ENCODE measurements around the gene TSKS. TPM values are rescaled to one million over a fixed set of nuclear protein-coding genes. Genes with fewer than 3 reads are reported as not detected.

The TSKS gene
- total and polyA plus RNA-seq, 2 donors (not counting 3 experiments of a cell fraction or from before 2014, with no cell fraction given): 0.03 TPM; not detected in 1

GRCh38 chr19:49716154-49716553 lies 47.0 kb downstream of the TSKS start:
- ChIA-PET POLR2A (no interaction called here), CTCF (no interaction called here)
- Histone ChIP-seq H3K27me3 (ENCODE audit: control insufficient read depth in 2 of 2, insufficient read depth in 2 of 2, low read length in 2 of 2) (no peaks in the 10 kb centered on the region), H3K4me1 (ENCODE audit: control insufficient read depth, extremely low read depth, insufficient read depth, low read length) (no peaks in the 10 kb centered on the region), H3K4me3 (replicated peaks in 1 of 3; ENCODE audit: insufficient read depth in 1 of 3, low read depth in 1 of 3, low read length in 3 of 3) (no peak overlapping the region), H3K4me2 (ENCODE audit: insufficient read depth, low read length) (no peak overlapping the region), H3K9me1 (replicated peaks; ENCODE audit: control insufficient read depth, extremely low read depth, insufficient read depth, low read length) (no peaks in the 10 kb centered on the region), H3K79me2 (ENCODE audit: control insufficient read depth, insufficient read depth, low read length) (no peaks in the 10 kb centered on the region), H3K36me3 (ENCODE audit: control insufficient read depth in 2 of 2, extremely low read depth in 1 of 2, insufficient read depth in 2 of 2, low read length in 2 of 2) (peaks cover 0 to 5% of the 10 kb centered on the region in 2 experiments), H3K27ac (ENCODE audit: insufficient read depth, low read depth, low read length) (no peak overlapping the region), H2AFZ (ENCODE audit: low read depth, low read length) (no peak overlapping the region), H3K9me3 (replicated peaks; ENCODE audit: control insufficient read depth, insufficient read depth, low read length) (no peaks in the 10 kb centered on the region), H4K20me1 (replicated peaks; ENCODE audit: control insufficient read depth, extremely low read depth, insufficient read depth, low read length) (no peaks in the 10 kb centered on the region), H3K9ac (replicated peaks; ENCODE audit: extremely low read depth, insufficient read depth, low read length) (no peak overlapping the region)
- no peak for DNase-seq (ENCODE audit: low read depth, low spot score)
- no TSS peak for BruUV-seq (replicated peaks)
- intact Hi-C loops (cut with micrococcal nuclease) (loop anchor here (2.0 kb wide), 1 partner anchor 25 kb away; the partner anchor contains the start of gene CPT1C), dilution Hi-C loops (cut with MboI; ENCODE audit: extremely low pct_ligation_motif_present, low sequenced_read_pairs) (no loop called here)
- no peak for TF ChIP-seq POLR2AphosphoS5 (IDR thresholded peaks at IDR 0.05; ENCODE audit: insufficient read depth, low read depth, low read length)
- TF ChIP-seq MAX (IDR thresholded peaks at IDR 0.05; ENCODE audit: insufficient read depth, insufficient read length): no peak
- no peak for TF ChIP-seq EZH2 (IDR thresholded peaks at IDR 0.05; ENCODE audit: borderline replicate concordance, low read depth, low read length, severe bottlenecking)
- no peak for TF ChIP-seq JUN (IDR thresholded peaks at IDR 0.05; ENCODE audit: borderline replicate concordance, insufficient read depth, insufficient read length, low read depth)
- no peak for TF ChIP-seq POLR2A (IDR thresholded peaks at IDR 0.05; ENCODE audit: low read depth, low read length)
- TF ChIP-seq FOS (IDR thresholded peaks at IDR 0.05; ENCODE audit: borderline replicate concordance, insufficient read depth, low read length): no peak
- no peak for FAIRE-seq

- Histone ChIP-seq H4K20me1 (replicated peaks; ENCODE audit: control insufficient read depth, extremely low read depth, insufficient read depth, low read length) (no peaks in the 10 kb centered on the region), H3K9me3 (replicated peaks; ENCODE audit: control insufficient read depth, insufficient read depth, low read length) (no peaks in the 10 kb centered on the region), H3K4me2 (ENCODE audit: insufficient read depth, low read length) (no peak overlapping the region), H3K9ac (replicated peaks; ENCODE audit: extremely low read depth, insufficient read depth, low read length) (no peak overlapping the region), H3K27me3 (ENCODE audit: control insufficient read depth in 2 of 2, insufficient read depth in 2 of 2, low read length in 2 of 2) (no peaks in the 10 kb centered on the region), H3K36me3 (ENCODE audit: control insufficient read depth in 2 of 2, extremely low read depth in 1 of 2, insufficient read depth in 2 of 2, low read length in 2 of 2) (peaks cover 0 to 14% of the 10 kb centered on the region in 2 experiments), H3K4me3 (replicated peaks in 1 of 3; ENCODE audit: insufficient read depth in 1 of 3, low read depth in 1 of 3, low read length in 3 of 3) (no peak overlapping the region), H3K9me1 (replicated peaks; ENCODE audit: control insufficient read depth, extremely low read depth, insufficient read depth, low read length) (no peaks in the 10 kb centered on the region), H3K4me1 (ENCODE audit: control insufficient read depth, extremely low read depth, insufficient read depth, low read length) (no peaks in the 10 kb centered on the region), H2AFZ (ENCODE audit: low read depth, low read length) (no peak overlapping the region), H3K27ac (ENCODE audit: insufficient read depth, low read depth, low read length) (no peak overlapping the region), H3K79me2 (ENCODE audit: control insufficient read depth, insufficient read depth, low read length) (no peaks in the 10 kb centered on the region)
- TF ChIP-seq CTCF (IDR thresholded peaks at IDR 0.05; ENCODE audit: extremely low read depth in 1 of 2, insufficient read depth in 1 of 2, low read depth in 1 of 2, low read length in 2 of 2) (no peak), MYC (IDR thresholded peaks at IDR 0.05; ENCODE audit: low read depth, low read length) (no peak), GATA2 (IDR thresholded peaks at IDR 0.05; ENCODE audit: insufficient read depth, insufficient read length, low read depth, low read length) (no peak), FOS (IDR thresholded peaks at IDR 0.05; ENCODE audit: borderline replicate concordance, insufficient read depth, low read length) (no peak), POLR2AphosphoS5 (IDR thresholded peaks at IDR 0.05; ENCODE audit: insufficient read depth, low read depth, low read length) (no peak), MAX (IDR thresholded peaks at IDR 0.05; ENCODE audit: insufficient read depth, insufficient read length) (no peak), JUN (IDR thresholded peaks at IDR 0.05; ENCODE audit: borderline replicate concordance, insufficient read depth, insufficient read length, low read depth) (no peak), EZH2 (IDR thresholded peaks at IDR 0.05; ENCODE audit: borderline replicate concordance, low read depth, low read length, severe bottlenecking) (no peak), POLR2A (IDR thresholded peaks at IDR 0.05; ENCODE audit: low read depth, low read length) (no peak)
- FAIRE-seq: no peak
- DNase-seq (ENCODE audit: low read depth, low spot score): no peak
- dilution Hi-C loops (cut with MboI; ENCODE audit: extremely low pct_ligation_motif_present, low sequenced_read_pairs): no loop called here
- POLR2A ChIA-PET: interaction anchor here (0.6 kb wide), 1 partner anchor 46 kb away, joined by 4 read pairs; no protein-coding TSS in a partner anchor
- BruUV-seq (replicated peaks): no TSS peak
- intact Hi-C loops (cut with micrococcal nuclease): no loop called here
- CTCF ChIA-PET: no interaction called here
These were observed 49.8 kb downstream of the TSKS start for GRCh38 chr19:49713236-49713845.

Data from endothelial cell of umbilical vein (primary cell).